ENCODE data around the gene LRRC71.

GRCh38 chr1:156970017-156970416, 49.6 kb downstream of the LRRC71 start:
- TF ChIP-seq CTCF (IDR thresholded peaks at IDR 0.05) (no peak), POLR2A (IDR thresholded peaks at IDR 0.05) (no peak)

All from Peyer's patch (tissue), 4 donors.